ENCODE results near the gene MYH15. TPM values are rescaled to one million over a fixed set of nuclear protein-coding genes. Genes with fewer than 3 reads are reported as not detected.

Gene MYH15
- under 1 TPM; 0.18 to 0.53 TPM for total RNA-seq

- no peak for ATAC-seq
- no peak for DNase-seq (ENCODE audit: low spot score in 2 of 2)
- H3K27ac Mint-ChIP-seq: no peak within 1 kb of the TSS
- H3K9me3 Mint-ChIP-seq: no peaks in the 10 kb centered on the region
- H3K36me3 Mint-ChIP-seq: no peaks in the 10 kb centered on the region
Observed at GRCh38 chr3:108510496-108510895, at the start of gene MYH15. Gene MYH15, minus strand, starts transcription at chr3:108510596. Its CDS starts 66 bp downstream, at chr3:108510530.

- DNase-seq (ENCODE audit: low spot score in 2 of 2): no peak
- H3K9me3 Mint-ChIP-seq: no peaks in the 10 kb centered on the region
- H3K36me3 Mint-ChIP-seq: peaks cover 14 to 26% of the 10 kb centered on the region in 2 donors
- ATAC-seq: no peak
- H3K27ac Mint-ChIP-seq: no peak overlapping the region
Observed at GRCh38 chr3:108555966-108556581, 45.7 kb upstream of the MYH15 start.

DNA sequence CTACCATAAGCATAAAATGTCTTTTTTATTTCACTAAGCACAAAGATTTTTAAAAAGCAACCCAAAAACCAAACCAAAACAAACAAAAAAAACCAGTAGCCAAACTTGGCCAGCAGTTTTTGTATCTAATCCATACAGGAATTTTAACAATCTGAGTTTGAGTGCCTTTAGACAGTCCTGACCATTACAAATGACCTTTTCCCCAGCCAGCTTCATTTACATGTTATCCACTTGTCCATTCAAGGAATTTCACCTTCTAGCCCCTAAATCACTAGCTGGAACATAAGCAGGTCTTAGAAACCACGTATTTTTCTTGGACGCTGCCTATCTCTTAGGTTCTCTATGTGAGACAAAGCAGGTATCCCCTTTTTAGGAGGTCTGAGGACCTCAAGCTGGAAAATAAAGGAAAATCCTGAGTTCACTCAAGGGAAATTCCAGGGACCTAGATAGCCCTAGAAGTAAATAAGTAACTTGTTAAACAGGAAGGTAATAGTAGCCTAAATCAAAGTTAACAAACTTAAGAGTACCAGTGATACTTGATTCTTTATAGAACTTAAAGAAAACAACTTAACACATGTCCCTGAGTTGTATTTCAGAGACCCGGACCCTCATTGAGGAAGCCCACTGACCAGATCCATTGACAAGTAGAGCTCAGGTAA, 44.6 kb upstream of the MYH15 start:
- ATAC-seq (no peak), DNase-seq (ENCODE audit: low spot score in 2 of 2) (no peak)
- Mint-ChIP-seq H3K27ac (no peak overlapping the region), H3K36me3 (peaks cover 14 to 19% of the 10 kb centered on the region in 2 donors), H3K9me3 (no peaks in the 10 kb centered on the region)

- no peak for ATAC-seq
- DNase-seq (ENCODE audit: low spot score in 2 of 2): no peak
- H3K36me3 Mint-ChIP-seq: peaks cover 12 to 16% of the 10 kb centered on the region in 2 donors
- no peak overlapping the region for H3K27ac Mint-ChIP-seq
- no peaks in the 10 kb centered on the region for H3K9me3 Mint-ChIP-seq
Observed at GRCh38 chr3:108554229-108554628, 43.8 kb upstream of the MYH15 start.

DNA sequence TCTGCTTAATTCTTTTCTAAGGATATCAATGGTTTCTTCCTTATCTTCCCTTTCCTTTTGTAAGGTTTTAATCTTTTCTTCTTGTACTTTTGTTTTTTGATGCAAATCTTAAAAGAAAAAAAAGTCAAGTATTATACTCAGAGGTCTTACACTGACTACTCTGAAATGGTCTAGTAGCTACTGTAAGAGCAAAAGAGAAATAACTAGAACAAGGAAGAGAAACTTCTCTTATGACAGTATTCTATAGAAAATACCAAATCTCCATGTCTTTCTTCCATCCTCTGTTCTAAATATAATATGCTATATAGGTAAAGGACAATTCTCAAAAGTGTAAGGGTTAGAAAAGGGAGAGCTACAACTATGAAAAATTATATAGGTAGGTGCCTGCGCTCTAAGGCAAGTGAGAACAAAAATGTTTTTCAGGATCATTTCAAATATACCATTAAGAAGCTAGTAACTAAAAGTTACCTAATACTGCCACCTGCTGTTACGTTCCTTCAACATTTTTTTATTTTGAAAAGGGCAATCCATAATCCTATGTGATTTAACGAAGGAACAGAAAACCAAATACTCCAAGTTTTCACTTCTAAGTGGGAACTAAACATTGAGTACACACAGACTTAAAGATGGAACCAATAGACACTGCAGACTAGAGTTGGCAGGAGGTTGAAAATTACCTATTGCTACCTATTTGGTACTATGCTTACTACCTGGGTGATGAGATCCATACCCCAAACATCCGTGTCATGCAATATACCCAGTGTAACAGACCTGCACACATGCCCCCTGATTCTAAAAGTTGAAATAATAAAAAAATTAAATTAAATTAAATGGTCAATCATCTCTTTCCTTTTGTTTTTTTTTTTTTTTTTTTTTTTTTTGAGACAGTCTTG, 42.1 kb upstream of the MYH15 start:
- DNase-seq (ENCODE audit: low spot score in 2 of 2): no peak
- Mint-ChIP-seq H3K9me3 (no peaks in the 10 kb centered on the region), H3K36me3 (peaks cover 6 to 10% of the 10 kb centered on the region in 2 donors), H3K27ac (no peak overlapping the region)
- no peak for ATAC-seq

DNA sequence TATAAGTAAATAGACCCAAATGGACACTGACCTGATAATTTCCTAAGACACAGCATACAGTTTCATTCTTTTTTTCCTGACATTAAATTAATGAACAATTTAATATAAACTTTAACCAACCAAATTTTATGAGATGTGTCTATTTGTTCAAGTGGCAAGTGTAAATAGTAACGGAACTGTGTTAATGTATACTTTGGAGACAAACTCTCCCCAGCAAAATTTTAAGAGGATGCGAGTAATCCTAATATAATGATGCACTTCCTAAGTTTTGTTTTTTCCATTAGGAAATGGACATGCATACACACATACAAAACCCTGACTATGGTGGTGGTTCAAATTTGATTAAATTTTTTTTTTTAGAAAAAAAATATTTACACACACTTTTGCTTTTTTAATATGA, 38.5 kb upstream of the MYH15 start:
- Mint-ChIP-seq H3K27ac (no peak overlapping the region), H3K36me3 (peaks cover 9 to 18% of the 10 kb centered on the region in 2 donors), H3K9me3 (no peaks in the 10 kb centered on the region)
- DNase-seq (ENCODE audit: low spot score in 2 of 2) (no peak), ATAC-seq (no peak)

GRCh38 chr3:108548304-108548703, 37.9 kb upstream of the MYH15 start:
- DNase-seq (ENCODE audit: low spot score in 2 of 2): no peak
- Mint-ChIP-seq H3K36me3 (peaks cover 15 to 23% of the 10 kb centered on the region in 2 donors), H3K27ac (no peak overlapping the region), H3K9me3 (no peaks in the 10 kb centered on the region)
- ATAC-seq: no peak

DNA sequence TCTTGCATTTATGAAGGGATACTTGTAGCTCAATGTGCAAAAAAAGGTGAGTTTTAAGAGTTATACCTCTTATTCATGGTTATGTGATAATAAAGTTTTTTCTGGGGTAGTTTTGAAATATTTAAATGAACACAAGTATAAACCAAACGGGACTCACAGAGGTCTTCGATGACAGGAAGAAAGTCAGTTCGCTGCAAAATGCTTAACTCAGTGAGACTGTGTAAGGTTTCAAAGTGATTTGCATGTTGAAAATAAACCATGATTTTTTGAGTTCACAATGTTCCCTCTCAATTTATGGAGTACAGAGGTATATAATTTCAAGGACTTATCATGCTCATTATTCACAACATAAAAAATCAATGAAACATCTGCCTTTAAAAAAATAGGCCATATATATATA, 36.3 kb upstream of the MYH15 start:
- peaks cover 12 to 19% of the 10 kb centered on the region in 2 donors for H3K36me3 Mint-ChIP-seq
- no peaks in the 10 kb centered on the region for H3K9me3 Mint-ChIP-seq
- ATAC-seq: no peak
- DNase-seq (ENCODE audit: low spot score in 2 of 2): no peak
- H3K27ac Mint-ChIP-seq: no peak overlapping the region

- no peak overlapping the region for H3K27ac Mint-ChIP-seq
Observed at GRCh38 chr3:108546247-108546646, 35.9 kb upstream of the MYH15 start.

GRCh38 chr3:108538083-108538482, 27.7 kb upstream of the MYH15 start:
- Mint-ChIP-seq H3K27ac (no peak overlapping the region), H3K36me3 (no peaks in the 10 kb centered on the region), H3K9me3 (no peaks in the 10 kb centered on the region)
- ATAC-seq: no peak
- no peak for DNase-seq (ENCODE audit: low spot score in 2 of 2)

More at GRCh38 chr3:108546247-108546646, 35.9 kb upstream of the MYH15 start:
- DNase-seq (ENCODE audit: low spot score in 2 of 2) (no peak), ATAC-seq (no peak)
- Mint-ChIP-seq H3K9me3 (no peaks in the 10 kb centered on the region), H3K36me3 (peaks cover 12 to 19% of the 10 kb centered on the region in 2 donors)

DNA sequence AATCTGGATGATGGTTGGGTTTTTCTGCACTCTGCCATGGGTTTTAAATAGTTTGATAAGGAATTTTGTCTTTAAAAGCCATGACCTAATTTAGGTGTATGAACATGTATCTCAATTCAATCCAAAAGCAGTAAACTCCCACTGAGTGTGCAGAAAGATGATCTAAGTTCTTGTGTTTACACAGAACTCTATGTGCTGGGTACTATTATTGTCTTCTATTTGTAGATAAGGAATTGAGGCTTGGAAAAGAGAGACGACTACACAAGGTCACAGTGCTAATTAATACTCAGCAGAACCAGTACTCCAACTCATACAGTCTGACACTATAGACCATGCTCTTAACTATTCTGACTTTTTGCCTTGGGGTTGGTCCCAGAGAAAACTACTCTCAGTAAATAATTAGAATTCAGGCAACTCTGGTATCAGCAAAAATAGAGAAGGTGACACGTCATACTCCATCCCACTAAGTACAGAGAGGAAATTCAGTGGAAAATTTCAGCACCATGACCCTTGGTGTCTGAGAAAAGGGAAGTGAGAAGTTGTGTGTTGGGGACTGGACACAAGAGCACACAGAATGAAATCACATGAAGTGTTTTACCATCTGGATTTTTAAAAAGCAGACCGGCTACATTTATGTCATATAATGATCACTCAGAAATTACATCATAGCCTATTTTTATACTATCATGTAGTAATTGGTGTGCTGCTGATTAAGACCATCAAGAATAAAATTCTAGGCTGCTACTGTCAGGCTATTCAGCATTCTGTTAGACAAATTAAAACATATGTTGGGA, 18.3 kb upstream of the MYH15 start:
- no peaks in the 10 kb centered on the region for H3K9me3 Mint-ChIP-seq
- H3K27ac Mint-ChIP-seq: no peak overlapping the region
- peaks cover 0 to 5% of the 10 kb centered on the region in 2 donors for H3K36me3 Mint-ChIP-seq
- DNase-seq (ENCODE audit: low spot score in 2 of 2) (no peak), ATAC-seq (no peak)

- H3K27ac Mint-ChIP-seq: no peak overlapping the region
Observed at GRCh38 chr3:108527817-108528216, 17.4 kb upstream of the MYH15 start.

DNA sequence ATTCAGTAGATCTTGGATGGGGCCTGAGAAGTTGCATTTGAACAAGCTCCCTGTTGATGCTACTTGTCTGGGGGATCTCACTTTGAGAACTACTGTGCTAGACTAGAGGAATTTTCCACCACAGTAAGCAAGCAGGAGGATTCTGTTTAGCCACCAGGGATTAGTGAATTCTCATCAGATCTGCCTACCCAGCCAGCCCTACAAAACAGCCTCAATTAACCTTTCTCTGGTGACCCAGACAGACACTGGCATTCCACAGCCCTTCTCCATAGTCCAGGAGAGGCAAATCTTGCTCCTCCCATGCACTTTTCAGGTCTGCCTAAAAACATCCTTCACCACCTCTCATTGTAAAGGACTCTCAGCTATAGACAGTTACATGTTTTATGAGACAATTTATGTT, 16.7 kb upstream of the MYH15 start:
- Mint-ChIP-seq H3K9me3 (no peaks in the 10 kb centered on the region), H3K27ac (no peak overlapping the region), H3K36me3 (no peaks in the 10 kb centered on the region)
- ATAC-seq: no peak
- DNase-seq (ENCODE audit: low spot score in 2 of 2): no peak

More at GRCh38 chr3:108527817-108528216, 17.4 kb upstream of the MYH15 start:
- ATAC-seq (no peak), DNase-seq (ENCODE audit: low spot score in 2 of 2) (no peak)
- no peaks in the 10 kb centered on the region for H3K9me3 Mint-ChIP-seq
- H3K36me3 Mint-ChIP-seq: peaks cover 0 to 5% of the 10 kb centered on the region in 2 donors

DNA sequence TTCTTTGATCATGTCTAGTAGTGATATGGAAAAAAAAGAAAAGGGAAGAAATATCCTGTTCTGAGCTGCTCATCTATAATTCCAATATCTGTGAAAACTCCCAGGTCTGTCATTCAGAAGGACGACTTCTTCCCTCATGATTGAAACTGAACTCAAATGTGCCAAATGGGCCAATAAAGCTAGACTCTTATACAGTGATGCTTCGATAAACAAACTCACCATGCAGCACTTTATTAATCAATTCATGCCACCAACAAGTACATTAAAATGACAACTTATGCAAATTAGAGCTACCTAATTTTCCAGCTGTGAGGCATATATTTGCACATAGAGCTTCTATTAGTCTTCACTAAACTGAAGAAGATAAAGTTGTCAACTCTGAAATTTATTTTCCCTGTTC, 15.6 kb upstream of the MYH15 start:
- Mint-ChIP-seq H3K9me3 (no peaks in the 10 kb centered on the region), H3K27ac (no peak overlapping the region), H3K36me3 (no peaks in the 10 kb centered on the region)
- DNase-seq (ENCODE audit: low spot score in 2 of 2): no peak
- no peak for ATAC-seq

- ATAC-seq (no peak), DNase-seq (ENCODE audit: low spot score in 2 of 2) (no peak)
- Mint-ChIP-seq H3K9me3 (no peaks in the 10 kb centered on the region), H3K27ac (no peak overlapping the region), H3K36me3 (no peaks in the 10 kb centered on the region)
Observed at GRCh38 chr3:108525256-108525655, 14.9 kb upstream of the MYH15 start.

DNA sequence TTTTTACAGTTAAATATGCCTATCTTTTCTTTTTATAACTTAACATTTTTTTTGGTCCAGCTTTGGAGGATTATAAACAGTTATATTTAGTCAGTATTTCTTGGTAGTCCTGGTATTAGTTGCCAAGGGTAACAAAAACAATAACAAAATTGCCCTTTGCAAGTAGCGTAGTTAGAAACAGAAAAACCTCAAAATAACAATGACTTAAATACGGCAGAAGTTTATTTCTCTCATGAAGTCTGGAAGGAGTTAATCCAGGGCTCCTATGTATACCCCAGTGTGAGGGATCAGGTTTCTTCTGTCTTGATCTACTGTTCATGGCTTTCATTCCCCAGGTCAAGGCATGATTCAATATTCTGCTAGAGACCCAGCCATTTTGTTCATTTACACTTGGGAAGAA, 14.1 kb upstream of the MYH15 start:
- Mint-ChIP-seq H3K9me3 (no peaks in the 10 kb centered on the region), H3K27ac (no peak overlapping the region), H3K36me3 (no peaks in the 10 kb centered on the region)
- ATAC-seq (no peak), DNase-seq (ENCODE audit: low spot score in 2 of 2) (no peak)

Measured in activated naive CD4-positive, alpha-beta T cell treated with anti-CD3 and anti-CD28 coated beads, Interleukin-2, amount 50 U/mL, for 72 hours (primary cell).